NCI-H510A (cell line): ENCODE measurements around the gene SIRPB1.
"Not testable (repeated sequence)": the region's sequence is repeated elsewhere in the genome, so short reads cannot be mapped to it uniquely, and the experiment has no call there.

Source experiments
- DNase-seq: peaks from one replicate; lab custom pipeline; 2025; lab: John Stamatoyannopoulos, UW

Gene SIRPB1

DNA sequence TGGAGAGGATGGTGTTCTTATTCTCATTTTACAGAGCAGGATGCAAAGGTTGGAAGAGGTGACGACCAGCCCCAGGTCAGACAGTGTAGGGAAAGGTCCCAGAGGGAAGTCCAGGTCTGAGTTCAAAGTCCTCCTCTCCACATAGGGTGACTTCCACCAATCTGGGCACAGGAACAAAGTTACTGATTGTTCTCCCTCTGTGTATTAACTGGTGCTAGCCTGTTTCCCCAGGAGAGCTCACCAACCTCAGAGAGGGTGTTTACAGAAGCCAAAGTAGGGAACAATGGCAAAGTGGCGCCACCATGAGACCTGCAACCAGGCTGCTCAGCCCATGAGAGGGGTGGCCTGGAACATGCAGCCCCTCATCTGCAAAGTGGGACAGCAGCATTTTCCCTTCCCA lies 16.8 kb upstream of the SIRPB1 start:
- no peak for DNase-seq

- DNase-seq: no peak
Measured at GRCh38 chr20:1635291-1635979, 15.6 kb upstream of the SIRPB1 start.

DNA sequence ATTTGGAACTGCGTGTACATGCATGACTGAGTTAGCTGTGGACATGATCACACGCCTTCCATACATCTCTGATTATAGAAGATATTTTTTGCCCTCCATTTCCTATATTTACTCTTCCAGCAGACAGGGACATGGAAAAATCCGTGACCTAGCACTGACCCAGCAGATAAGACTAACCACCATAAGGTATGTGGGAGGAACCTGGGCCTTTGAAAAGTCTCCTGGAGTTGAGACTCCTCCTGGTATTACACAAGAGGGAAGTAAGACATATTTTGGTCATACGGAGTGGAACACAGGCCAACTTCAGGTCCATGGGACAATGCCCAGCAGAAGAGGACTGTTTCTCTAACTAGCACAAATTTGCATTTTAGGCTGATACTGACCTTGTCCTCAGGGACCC lies 13.7 kb upstream of the SIRPB1 start:
- DNase-seq: no peak

- DNase-seq: no peak
Measured at GRCh38 chr20:1632178-1632577, 12.4 kb upstream of the SIRPB1 start.

GRCh38 chr20:1631309-1632151 lies 11.7 kb upstream of the SIRPB1 start:
- no peak for DNase-seq

- no peak for DNase-seq
Measured at GRCh38 chr20:1630186-1630585, 10.4 kb upstream of the SIRPB1 start.

DNA sequence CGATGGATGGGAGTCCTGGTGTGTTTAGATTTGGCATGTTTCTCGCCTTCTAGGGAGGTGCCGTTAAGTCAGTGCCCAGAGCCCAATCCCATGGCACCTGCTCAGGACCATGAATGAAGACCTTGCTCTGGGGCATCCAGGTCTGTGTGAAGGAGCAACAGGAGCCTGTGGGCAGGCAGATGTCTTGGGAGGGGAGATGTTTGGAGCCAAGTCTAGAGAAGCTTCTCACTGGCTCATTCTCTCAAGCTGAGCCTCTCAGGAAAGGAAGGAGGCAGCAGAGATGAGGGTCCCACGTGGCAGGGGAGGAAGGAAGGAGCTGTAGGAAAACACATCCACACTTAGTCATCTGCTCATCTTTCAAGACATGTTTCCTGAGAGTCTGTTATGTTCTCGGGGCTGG lies 9.5 kb upstream of the SIRPB1 start:
- no peak for DNase-seq

DNA sequence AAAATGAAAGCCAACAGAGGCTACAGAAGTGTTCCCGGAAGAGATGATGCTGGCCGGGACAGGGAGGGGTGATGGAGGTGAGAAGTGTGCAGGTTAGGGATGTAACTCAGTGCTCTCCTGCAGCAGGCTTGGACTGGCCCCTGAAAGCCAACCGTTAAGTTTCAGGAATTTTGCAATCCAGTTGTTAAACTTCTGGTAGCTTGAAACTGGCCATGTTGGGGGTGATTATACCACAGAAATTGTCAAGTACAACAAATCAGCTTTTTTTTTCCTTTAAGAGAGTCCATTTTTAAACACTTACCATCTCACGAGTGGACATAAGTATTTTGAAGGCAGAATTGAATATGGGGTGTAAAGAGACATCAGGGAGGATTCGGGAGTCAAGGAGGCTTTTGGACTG lies 8.8 kb upstream of the SIRPB1 start:
- DNase-seq: no peak

DNA sequence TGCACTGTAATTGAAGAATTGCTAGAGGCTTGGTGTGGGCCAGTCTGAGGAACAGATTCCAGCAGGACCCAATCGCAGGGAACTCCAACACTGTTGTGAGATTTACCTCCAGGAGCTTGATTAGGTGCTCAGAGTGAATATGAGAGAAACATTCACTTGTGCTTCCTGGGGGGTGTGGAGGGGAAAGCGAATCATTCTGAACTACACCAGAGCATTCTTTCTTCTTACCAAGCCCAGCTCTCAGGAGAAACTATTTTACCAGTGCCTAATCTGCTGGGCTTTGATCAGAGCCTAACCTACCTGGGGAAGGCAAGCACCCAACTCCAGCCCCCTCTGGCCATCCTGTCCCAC lies 7.4 kb upstream of the SIRPB1 start:
- DNase-seq: no peak

- no peak for DNase-seq
Measured at GRCh38 chr20:1626528-1627199, 6.9 kb upstream of the SIRPB1 start.

DNA sequence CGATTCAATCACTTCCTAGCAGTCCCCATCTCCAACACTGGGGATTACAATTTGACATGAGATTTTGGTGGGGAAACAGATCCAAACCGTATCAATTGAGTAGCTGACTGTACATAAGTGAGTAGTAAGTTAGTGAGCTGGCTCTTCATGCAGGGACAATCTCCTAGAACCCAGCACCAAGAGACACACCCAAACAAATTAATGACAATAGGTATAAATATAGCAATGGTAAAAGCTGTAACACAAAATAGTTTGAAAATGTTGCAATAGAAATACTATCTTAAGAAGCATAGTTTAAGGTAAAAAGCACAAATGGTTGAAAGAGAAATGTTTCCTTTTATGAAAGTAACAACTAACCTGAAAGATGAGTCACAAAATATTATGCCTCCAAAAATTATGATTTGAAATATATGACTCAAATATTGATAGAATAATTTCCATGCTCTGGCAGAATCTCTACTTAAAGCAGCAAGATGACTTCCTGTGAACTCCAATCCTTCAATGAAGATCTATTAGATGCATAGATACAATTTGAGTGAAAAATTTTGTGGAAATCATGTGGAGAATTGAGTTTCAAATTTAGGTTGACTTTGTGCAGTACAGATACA lies 5.4 kb upstream of the SIRPB1 start:
- DNase-seq: no peak

- DNase-seq: no peak
Measured at GRCh38 chr20:1623501-1624205, 3.8 kb upstream of the SIRPB1 start.

- DNase-seq: no peak
Measured at GRCh38 chr20:1622450-1622849, 2.6 kb upstream of the SIRPB1 start.

DNA sequence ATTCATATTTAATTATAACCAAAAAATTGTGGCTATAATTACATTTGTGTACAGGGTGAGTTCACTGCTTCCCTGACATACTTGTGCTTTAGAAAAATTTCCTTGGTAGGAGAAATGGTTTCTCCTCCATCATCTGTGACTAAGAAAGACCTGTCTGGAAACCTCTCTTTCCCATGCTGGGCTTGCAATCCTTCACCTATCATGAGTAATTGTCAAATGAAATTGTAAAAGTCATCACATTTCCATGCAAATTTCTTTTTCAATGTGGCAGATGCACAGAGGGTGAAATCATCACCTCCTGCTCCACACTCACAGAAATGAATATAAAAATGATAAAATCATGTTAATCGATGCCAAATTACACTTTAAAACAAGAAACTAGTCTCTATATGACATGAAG lies 1.5 kb upstream of the SIRPB1 start:
- DNase-seq: no peak

GRCh38 chr20:1618954-1619540 lies 762 bp downstream of the SIRPB1 start:
- no peak for DNase-seq

DNA sequence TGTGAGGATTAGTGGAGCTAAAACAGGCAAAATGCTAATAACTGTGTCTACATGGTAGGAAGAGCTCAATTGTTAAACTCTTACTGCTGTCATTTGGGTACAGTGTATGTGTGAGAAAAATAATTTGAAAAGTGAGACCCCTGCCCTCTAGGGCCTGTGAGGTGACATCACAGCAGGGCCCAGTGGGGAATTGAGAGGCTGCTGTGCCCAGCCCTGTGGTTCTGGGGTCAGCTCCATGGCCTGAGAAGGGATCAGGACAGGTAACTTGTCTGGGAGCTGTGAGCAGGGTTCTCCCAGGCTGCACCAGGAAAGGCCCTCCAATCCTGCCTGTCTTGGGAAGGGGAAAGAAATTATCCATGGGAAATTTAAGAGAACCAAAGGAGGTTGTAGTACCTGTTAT lies 1.3 kb downstream of the SIRPB1 start:
- DNase-seq: no peak

- no peak for DNase-seq
Measured at GRCh38 chr20:1616858-1617434, 2.9 kb downstream of the SIRPB1 start.

DNA sequence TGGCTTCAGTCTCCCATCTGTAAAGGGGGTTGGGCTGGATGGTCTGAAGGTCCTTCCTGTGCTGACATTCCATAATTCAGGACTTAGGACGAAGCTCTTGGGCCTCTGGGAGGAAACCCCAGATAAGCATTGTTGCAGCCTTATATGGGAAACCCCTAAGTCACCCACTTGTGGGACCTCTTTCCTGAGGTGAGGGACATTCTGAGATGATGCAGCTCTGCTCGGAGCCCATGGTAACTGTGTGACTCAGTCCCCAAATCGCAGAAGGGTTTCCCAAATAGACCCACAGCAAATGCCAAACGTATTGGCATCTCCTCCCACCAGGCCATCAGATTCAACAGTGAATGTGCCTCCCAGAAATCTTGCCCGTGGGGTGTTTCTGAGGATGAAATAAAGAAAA lies 9.4 kb downstream of the SIRPB1 start:
- DNase-seq: not testable (repeated sequence)

DNA sequence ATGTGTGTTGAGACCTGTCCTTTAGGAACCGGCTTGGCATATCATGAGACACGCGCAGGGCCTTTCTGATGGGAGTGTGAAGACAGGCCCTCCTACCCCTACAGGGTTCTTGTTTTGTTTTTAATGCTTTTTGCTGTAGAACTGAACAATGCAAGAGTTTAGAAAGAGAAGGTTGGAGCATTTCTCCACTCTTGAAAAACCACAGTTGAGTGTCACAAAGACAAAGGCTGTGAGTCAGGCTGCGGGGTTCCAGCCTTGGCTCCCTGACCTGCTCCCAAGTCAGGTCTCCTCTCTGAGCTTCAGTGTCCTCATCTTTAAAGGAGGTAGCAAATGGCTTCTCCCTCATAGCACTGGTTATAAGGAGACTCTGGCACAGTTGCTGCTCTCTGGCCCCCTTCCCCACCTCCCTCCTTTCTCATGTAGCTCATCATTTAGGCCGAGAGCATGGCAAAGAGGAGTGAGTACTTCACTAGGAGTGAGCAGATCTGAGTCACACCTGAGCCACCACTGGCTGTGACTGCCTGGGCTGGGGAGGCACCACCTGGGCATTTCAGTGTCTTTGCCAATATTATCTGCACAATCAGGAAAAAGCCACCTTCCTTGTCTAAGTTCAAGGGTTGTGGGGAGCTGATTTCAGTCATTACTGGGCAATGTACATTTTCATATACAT lies 11.0 kb downstream of the SIRPB1 start:
- not testable (repeated sequence) for DNase-seq

DNA sequence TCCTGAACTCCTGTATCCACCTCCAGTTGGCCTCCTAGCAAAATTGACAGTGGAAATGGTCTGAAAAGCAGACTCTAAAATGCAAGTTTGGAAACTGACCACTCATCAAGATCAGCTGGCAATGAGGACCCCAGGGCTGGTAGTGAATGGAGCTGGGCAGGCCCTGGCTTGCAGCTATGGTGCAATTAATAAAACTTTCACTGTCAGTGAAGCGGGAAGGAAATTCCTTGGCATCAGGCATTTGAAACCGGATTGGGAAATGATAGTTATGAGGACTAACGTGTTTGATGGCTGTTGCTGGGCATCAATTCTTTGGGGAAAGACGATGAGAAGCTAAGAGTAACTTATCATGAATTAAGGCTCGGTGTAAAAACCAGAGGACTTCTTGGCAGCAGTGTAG lies 19.1 kb downstream of the SIRPB1 start:
- DNase-seq: no peak

GRCh38 chr20:1595333-1595732 lies 24.5 kb downstream of the SIRPB1 start:
- DNase-seq: no peak
